ENCODE data around the gene FBXL7.

DNA sequence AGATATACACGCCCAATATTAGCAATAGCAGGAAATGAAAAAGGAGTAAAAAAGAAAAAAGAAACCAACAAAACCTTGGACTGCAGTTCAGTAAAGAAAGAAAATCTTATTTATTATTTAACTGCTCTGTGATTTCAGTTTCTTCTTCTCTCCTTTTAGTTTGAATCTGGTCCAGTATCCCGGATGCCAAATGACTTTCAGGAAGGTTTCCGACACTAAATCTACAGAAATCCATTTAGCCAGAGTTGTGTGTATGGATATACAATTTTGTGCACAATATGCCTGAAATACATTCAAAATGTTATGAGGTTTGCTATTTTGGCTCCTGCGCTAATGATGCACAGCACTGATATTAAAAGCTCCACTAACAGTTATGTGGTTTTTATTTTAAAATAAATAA lies 64.5 kb downstream of the FBXL7 start:
- TF ChIP-seq POLR2A (IDR thresholded peaks at IDR 0.05; ENCODE audit: extremely low read depth, insufficient read length): no peak
- TF ChIP-seq, protein P1, sequence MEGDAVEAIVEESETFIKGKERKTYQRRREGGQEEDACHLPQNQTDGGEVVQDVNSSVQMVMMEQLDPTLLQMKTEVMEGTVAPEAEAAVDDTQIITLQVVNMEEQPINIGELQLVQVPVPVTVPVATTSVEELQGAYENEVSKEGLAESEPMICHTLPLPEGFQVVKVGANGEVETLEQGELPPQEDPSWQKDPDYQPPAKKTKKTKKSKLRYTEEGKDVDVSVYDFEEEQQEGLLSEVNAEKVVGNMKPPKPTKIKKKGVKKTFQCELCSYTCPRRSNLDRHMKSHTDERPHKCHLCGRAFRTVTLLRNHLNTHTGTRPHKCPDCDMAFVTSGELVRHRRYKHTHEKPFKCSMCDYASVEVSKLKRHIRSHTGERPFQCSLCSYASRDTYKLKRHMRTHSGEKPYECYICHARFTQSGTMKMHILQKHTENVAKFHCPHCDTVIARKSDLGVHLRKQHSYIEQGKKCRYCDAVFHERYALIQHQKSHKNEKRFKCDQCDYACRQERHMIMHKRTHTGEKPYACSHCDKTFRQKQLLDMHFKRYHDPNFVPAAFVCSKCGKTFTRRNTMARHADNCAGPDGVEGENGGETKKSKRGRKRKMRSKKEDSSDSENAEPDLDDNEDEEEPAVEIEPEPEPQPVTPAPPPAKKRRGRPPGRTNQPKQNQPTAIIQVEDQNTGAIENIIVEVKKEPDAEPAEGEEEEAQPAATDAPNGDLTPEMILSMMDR (IDR thresholded peaks at IDR 0.05; ENCODE audit: low read depth, low read length): no peak
- no peak for TF ChIP-seq MYC (IDR thresholded peaks at IDR 0.05; ENCODE audit: low read depth, low read length)

Measured in NB4 (cell line).